Progenitor cell of endocrine pancreas (in vitro differentiated cells): Measurements from ENCODE around the gene CBFA2T3. TPM values are rescaled to one million over a fixed set of nuclear protein-coding genes. Genes with fewer than 3 reads are reported as not detected.

ENCODE experiments used
- DNase-seq: peaks from one replicate; pipeline ENCODE4 v3.0.0; 2021; ENCODE audit warnings: low spot score; ENCODE audit not compliant: unreplicated experiment
- H3K27ac Mint-ChIP-seq: 2 replicates; pipeline ENCODE4 v1.8.0; 2021; ENCODE audit warnings: mild to moderate bottlenecking, moderate library complexity, mixed read lengths
- H3K27me3 Mint-ChIP-seq: 2 replicates; pipeline ENCODE4 v1.8.0; 2021; ENCODE audit warnings: mixed read lengths
- H3K36me3 Mint-ChIP-seq: 2 replicates; pipeline ENCODE4 v1.8.0; 2022; ENCODE audit warnings: mixed read lengths; ENCODE audit not compliant: insufficient read depth
- H3K4me1 Mint-ChIP-seq: 2 replicates; pipeline ENCODE4 v1.8.0; 2021; ENCODE audit warnings: low read depth, mixed read lengths
- H3K4me3 Mint-ChIP-seq: 2 replicates; pipeline ENCODE4 v1.8.0; 2021; ENCODE audit warnings: low read depth, mild to moderate bottlenecking, moderate library complexity, mixed read lengths
- H3K9me3 Mint-ChIP-seq: 2 replicates; pipeline ENCODE4 v1.8.0; 2021; ENCODE audit warnings: low read depth, mixed read lengths
- CTCF ChIP-seq: fragments of 200-600 bp; sonication (generic); IDR thresholded peaks from one replicate; pipeline ENCODE4 v1.5.0; 2021; ENCODE audit warnings: antibody characterized with exemption, mild to moderate bottlenecking; ENCODE audit not compliant: unreplicated experiment
- total RNA-seq: library from RNA; stranded (reverse); gene quantifications from 2 replicates; pipeline ENCODE4 v1.2.1, GENCODE V29; 2021

Gene CBFA2T3
- total RNA-seq, 1 donor from 2014 or later = 12.9 TPM

DNA sequence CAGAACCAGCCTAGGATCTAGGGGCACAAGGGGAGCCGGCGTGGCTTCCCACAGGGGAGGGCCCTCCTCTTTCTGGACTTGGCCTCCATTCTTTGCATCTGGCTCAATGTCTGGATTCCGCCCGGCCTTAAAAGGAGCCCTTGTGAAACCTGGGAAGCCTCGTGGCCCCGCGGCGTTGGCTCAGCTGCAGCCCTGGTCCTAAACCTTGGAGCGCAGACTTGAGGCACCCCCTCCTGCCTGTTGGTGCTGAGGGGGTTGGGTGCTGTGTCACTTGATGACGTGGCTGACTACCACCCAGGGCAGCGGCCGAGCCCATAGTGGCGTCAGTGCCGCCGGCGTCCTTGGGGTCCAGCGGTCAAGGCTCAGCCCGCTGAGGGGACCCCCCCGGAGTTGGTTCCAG, 115.6 kb downstream of the CBFA2T3 start:
- DNase-seq = no peak
- no peak overlapping the region for H3K27ac Mint-ChIP-seq
- no peak for TF ChIP-seq CTCF
- H3K36me3 Mint-ChIP-seq = peaks cover 1% of the 10 kb centered on the region
- H3K4me1 Mint-ChIP-seq = peaks cover 6% of the 10 kb centered on the region
- H3K4me3 Mint-ChIP-seq = no peak overlapping the region
- no peaks in the 10 kb centered on the region for H3K27me3 Mint-ChIP-seq
- H3K9me3 Mint-ChIP-seq = no peaks in the 10 kb centered on the region

DNA sequence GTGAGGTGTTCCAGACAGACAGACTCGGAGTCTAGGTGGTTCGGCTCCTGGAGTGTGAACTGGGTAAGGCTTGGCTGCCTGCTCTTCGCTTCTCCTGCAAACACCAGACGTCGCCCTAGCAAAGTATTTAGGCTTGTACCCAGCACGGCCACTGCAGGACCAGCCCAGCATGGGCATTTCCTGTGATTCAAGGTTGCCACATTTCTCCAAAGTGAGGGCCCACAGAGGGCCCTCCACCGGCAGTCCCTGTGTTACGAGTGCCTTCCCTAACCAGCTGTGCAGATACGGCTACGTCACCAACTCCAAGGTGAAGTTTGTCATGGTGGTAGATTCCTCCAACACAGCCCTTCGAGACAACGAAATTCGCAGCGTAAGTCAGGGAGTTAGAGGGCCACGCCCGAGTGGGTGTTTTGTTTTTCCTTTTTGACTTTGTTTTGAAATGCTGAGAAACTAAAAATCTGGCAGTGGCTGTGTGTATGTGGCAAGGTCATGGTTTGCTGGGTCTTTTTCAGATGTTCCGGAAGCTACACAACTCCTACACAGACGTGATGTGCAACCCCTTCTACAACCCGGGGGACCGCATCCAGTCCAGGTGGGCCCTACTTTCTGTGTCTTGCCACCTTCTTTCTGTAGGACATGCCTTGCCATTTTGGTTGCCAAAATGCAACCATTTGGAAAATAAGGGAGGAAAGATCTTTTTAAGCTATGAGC, 117.5 kb downstream of the CBFA2T3 start:
- no peak for TF ChIP-seq CTCF
- Mint-ChIP-seq H3K36me3 (peaks cover 1% of the 10 kb centered on the region), H3K4me1 (peaks cover 12% of the 10 kb centered on the region), H3K4me3 (no peak overlapping the region), H3K27me3 (no peaks in the 10 kb centered on the region), H3K9me3 (no peaks in the 10 kb centered on the region), H3K27ac (no peak overlapping the region)
- no peak for DNase-seq

DNA sequence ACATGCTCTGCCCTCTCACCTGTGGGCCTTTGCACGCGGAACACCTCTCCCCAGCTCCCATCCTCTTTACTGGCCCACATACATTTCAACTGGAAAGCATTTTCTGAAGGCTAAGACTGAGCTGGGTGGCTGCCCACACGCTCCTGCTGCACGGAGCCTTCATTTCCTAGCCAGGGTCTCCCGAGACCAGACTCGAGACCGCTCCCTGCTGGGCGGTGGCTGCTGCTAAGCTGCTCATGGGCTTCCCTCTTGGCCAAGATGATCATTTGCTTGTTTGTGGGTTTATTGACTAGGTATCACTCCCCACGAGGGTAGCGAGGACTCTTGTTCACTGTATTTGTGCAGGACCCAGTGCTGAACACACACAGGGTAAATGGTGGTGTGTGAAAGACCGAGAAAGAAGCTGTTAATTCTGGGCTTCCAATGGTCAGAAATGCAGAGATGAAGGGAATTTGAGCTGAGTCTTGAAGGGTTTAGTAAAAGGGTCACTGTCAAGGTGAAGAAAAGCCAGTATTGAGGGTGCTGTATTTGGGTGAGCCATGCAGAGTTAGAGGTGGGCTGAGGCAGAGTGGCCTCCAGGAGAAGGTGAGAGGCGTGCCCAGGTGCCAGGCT, 119.2 kb downstream of the CBFA2T3 start:
- Mint-ChIP-seq H3K36me3 (peaks cover 1% of the 10 kb centered on the region), H3K27ac (peak overlapping the region; percentile 98), H3K4me3 (peak overlapping the region; percentile 95), H3K4me1 (peaks cover 12% of the 10 kb centered on the region), H3K9me3 (no peaks in the 10 kb centered on the region), H3K27me3 (no peaks in the 10 kb centered on the region)
- DNase-seq = peak; percentile 64
- peak; percentile 77 for TF ChIP-seq CTCF

- peak; percentile 100 for DNase-seq
- Mint-ChIP-seq H3K27ac (peak within 1 kb of the TSS; percentile 98), H3K9me3 (no peaks in the 10 kb centered on the region), H3K27me3 (no peaks in the 10 kb centered on the region), H3K4me1 (peaks cover 12% of the 10 kb centered on the region), H3K4me3 (peak within 1 kb of the TSS; percentile 95), H3K36me3 (peaks cover 4% of the 10 kb centered on the region)
- no peak for TF ChIP-seq CTCF
Observed at GRCh38 chr16:88856828-88857727, 119.9 kb downstream of the CBFA2T3 start, which contains the start of the genes GALNS and TRAPPC2L. GALNS (minus strand) TSS chr16:88856947; CDS start chr16:88856877, 70 bp downstream. TRAPPC2L (plus strand) TSS chr16:88857127; CDS start chr16:88857151, 24 bp downstream.
